CD4-positive, alpha-beta T cell treated with Interferon gamma for 1 hour (primary cell): Measurements from ENCODE around the gene CCP110.

Source experiments
- DNase-seq: peaks from one replicate; pipeline ENCODE4 v3.0.0-alpha.2; 2020

Gene CCP110

GRCh38 chr16:19601083-19601976, 77.6 kb downstream of the CCP110 start:
- no peak for DNase-seq
